SU-DHL-6 (cell line): ENCODE results near the gene MMEL1.

Source experiments
- EZH2phosphoT487 ChIP-seq: fragments of 200-600 bp; sonication (generic), shearing (Covaris generic); conservative IDR thresholded peaks from 2 replicates; pipeline ENCODE4 v1.6.1; 2018; ENCODE audit warnings: mild to moderate bottlenecking, antibody characterized with exemption, low read length, moderate library complexity, mixed read lengths
- TF ChIP-seq, protein P1 (sequence below): fragments of 200-600 bp; sonication (generic); IDR thresholded peaks from one replicate; pipeline ENCODE4 v1.5.1; 2017; ENCODE audit warnings: antibody characterized with exemption, mild to moderate bottlenecking, low read length, moderate library complexity; ENCODE audit not compliant: insufficient read depth, poor library complexity, severe bottlenecking

DNA sequence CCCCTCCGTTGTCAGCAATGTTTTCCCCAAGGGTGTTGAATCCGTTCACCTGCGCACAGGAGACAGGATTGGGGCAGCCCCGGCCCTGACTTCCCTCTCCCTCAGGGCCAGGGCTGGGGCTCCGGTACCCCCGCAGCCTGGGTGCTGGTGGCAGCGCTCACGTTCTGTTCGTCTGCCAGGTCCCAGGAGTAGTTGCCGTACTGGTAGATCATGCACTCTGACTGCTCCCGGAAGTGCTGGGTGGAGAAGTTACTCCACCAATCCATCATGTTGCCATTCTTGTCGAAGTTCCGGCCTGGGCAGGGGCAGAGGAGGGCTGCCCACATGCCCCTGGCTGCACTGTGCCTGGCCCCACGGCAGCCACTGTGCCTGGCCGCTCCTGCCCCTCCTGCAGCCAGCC is 40.1 kb downstream of the MMEL1 start:
- TF ChIP-seq, protein P1, sequence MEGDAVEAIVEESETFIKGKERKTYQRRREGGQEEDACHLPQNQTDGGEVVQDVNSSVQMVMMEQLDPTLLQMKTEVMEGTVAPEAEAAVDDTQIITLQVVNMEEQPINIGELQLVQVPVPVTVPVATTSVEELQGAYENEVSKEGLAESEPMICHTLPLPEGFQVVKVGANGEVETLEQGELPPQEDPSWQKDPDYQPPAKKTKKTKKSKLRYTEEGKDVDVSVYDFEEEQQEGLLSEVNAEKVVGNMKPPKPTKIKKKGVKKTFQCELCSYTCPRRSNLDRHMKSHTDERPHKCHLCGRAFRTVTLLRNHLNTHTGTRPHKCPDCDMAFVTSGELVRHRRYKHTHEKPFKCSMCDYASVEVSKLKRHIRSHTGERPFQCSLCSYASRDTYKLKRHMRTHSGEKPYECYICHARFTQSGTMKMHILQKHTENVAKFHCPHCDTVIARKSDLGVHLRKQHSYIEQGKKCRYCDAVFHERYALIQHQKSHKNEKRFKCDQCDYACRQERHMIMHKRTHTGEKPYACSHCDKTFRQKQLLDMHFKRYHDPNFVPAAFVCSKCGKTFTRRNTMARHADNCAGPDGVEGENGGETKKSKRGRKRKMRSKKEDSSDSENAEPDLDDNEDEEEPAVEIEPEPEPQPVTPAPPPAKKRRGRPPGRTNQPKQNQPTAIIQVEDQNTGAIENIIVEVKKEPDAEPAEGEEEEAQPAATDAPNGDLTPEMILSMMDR: no peak
- no peak for TF ChIP-seq EZH2phosphoT487
